HepG2 (cell line): Measurements from ENCODE around the gene SGMS1. TPM values are rescaled to one million over a fixed set of nuclear protein-coding genes. Genes with fewer than 3 reads are reported as not detected.

Experiments
- ARHGAP35 ChIP-seq: sonication (generic); formaldehyde crosslinking; IDR thresholded peaks from 2 replicates; pipeline ENCODE4 v1.9.0; 2022; ENCODE audit warnings: mild to moderate bottlenecking, inconsistent platforms, moderate library complexity, missing genetic modification reagents, borderline replicate concordance
- BRCA1 ChIP-seq: sonication (generic); formaldehyde crosslinking; IDR thresholded peaks from 2 replicates; pipeline ENCODE4 v1.4.0; 2020; ENCODE audit warnings: missing genetic modification reagents
- EP300 ChIP-seq, 3 experiments: sonication (generic) in 1 of 3; formaldehyde crosslinking in 1 of 3; IDR thresholded peaks; 2 replicates each; pipeline versions ENCODE4 v1.5.1 to v1.6.1; 2011 to 2020; ENCODE audit warnings: low read depth in 2 of 3, low read length in 2 of 3, borderline replicate concordance in 1 of 3, improper control_type of control experiment in 1 of 3, mild to moderate bottlenecking in 1 of 3, missing genetic modification reagents in 1 of 3, moderate library complexity in 1 of 3
- GATAD2A ChIP-seq: IDR thresholded peaks from 2 replicates; pipeline ENCODE4 v1.6.1; 2016
- GPN1 ChIP-seq: sonication (generic); formaldehyde crosslinking; IDR thresholded peaks from 2 replicates; pipeline ENCODE4 v1.5.1; 2020; ENCODE audit warnings: missing genetic modification reagents, borderline replicate concordance
- KAT8 ChIP-seq: IDR thresholded peaks from 2 replicates; pipeline ENCODE4 v1.6.1; 2016; ENCODE audit warnings: missing genetic modification reagents, missing compliant biosample characterization
- KDM6A ChIP-seq: IDR thresholded peaks from 2 replicates; pipeline ENCODE4 v1.6.1; 2016; ENCODE audit warnings: low read depth
- KLF13 ChIP-seq: sonication (generic); formaldehyde crosslinking; IDR thresholded peaks from 2 replicates; pipeline ENCODE4 v1.4.0; 2020; ENCODE audit warnings: mild to moderate bottlenecking, missing genetic modification reagents
- KMT2B ChIP-seq: IDR thresholded peaks from 2 replicates; pipeline ENCODE4 v1.6.1; 2016; ENCODE audit warnings: missing genetic modification reagents, missing compliant biosample characterization
- MEF2D ChIP-seq: sonication (generic); formaldehyde crosslinking; IDR thresholded peaks from 2 replicates; pipeline ENCODE4 v1.5.1; 2020; ENCODE audit warnings: mild to moderate bottlenecking, missing genetic modification reagents
- NR2F6 ChIP-seq, 2 experiments: IDR thresholded peaks; 2 replicates each; pipeline ENCODE4 v1.6.1; 2016; ENCODE audit warnings: antibody characterized with exemption in 1 of 2, mild to moderate bottlenecking in 1 of 2
- SNRNP70 ChIP-seq: fragments of 200-400 bp; formaldehyde crosslinking; IDR thresholded peaks from 2 replicates; pipeline ENCODE4 v1.6.1; 2017; ENCODE audit warnings: mild to moderate bottlenecking, low read depth, low read length, moderate library complexity
- TOPORS ChIP-seq: sonication (generic); formaldehyde crosslinking; IDR thresholded peaks from 2 replicates; pipeline ENCODE4 v1.8.0; 2023; ENCODE audit warnings: mild to moderate bottlenecking, missing genetic modification reagents
- ZMYM2 ChIP-seq: sonication (generic); formaldehyde crosslinking; IDR thresholded peaks from 2 replicates; pipeline ENCODE4 v1.8.0; 2022; ENCODE audit warnings: mild to moderate bottlenecking, missing genetic modification reagents
- ZNF276 ChIP-seq: sonication (generic); formaldehyde crosslinking; IDR thresholded peaks from 2 replicates; pipeline ENCODE4 v1.4.0; 2020; ENCODE audit warnings: mild to moderate bottlenecking, low read depth, missing genetic modification reagents
- ZNF280D ChIP-seq: sonication (generic); formaldehyde crosslinking; IDR thresholded peaks from 2 replicates; pipeline ENCODE4 v1.5.1; 2020; ENCODE audit warnings: mild to moderate bottlenecking, missing genetic modification reagents
- ZNF570 ChIP-seq: sonication (generic); formaldehyde crosslinking; IDR thresholded peaks from 2 replicates; pipeline ENCODE4 v1.4.0; 2020; ENCODE audit warnings: mild to moderate bottlenecking, missing genetic modification reagents, borderline replicate concordance
- ZNF644 ChIP-seq: IDR thresholded peaks from 2 replicates; pipeline ENCODE4 v1.6.1; 2016; ENCODE audit warnings: low read depth
- polyA plus RNA-seq, 8 experiments: library from polyadenylated mRNA; depleted of rRNA in 3 of 8; stranded (reverse) in 7 of 8; unstranded in 1 of 8; fragments of >200 nt; fragmentation: Illumina TruSeq in 4 of 8; extraction: Trizol in 4 of 8; gene quantifications; 2 replicates each; pipeline versions ENCODE4 v1.2.1 to v1.2.3, GENCODE V29; 2011 to 2016; ENCODE audit warnings: low read depth in 4 of 8, missing spikeins in 1 of 8, mixed read lengths in 1 of 8; ENCODE audit not compliant: insufficient read depth in 1 of 8
- total RNA-seq, 5 experiments: library from RNA; depleted of rRNA; stranded (reverse); fragments of >200 nt; fragmentation: Illumina TruSeq; extraction: Trizol; gene quantifications; 2 replicates each; pipeline ENCODE4 v1.2.3, GENCODE V29; 2016; ENCODE audit warnings: low read depth in 1 of 5
- TF ChIP-seq, protein P1 (sequence below): sonication (generic); formaldehyde crosslinking; IDR thresholded peaks from 2 replicates; pipeline ENCODE4 v1.4.0; 2020; ENCODE audit warnings: mild to moderate bottlenecking, missing genetic modification reagents
- TF ChIP-seq, protein P2 (sequence below): sonication (generic); formaldehyde crosslinking; IDR thresholded peaks from 2 replicates; pipeline ENCODE4 v1.8.0; 2022; ENCODE audit warnings: missing genetic modification reagents, mild to moderate bottlenecking, inconsistent platforms, borderline replicate concordance
- TF ChIP-seq, protein P3 (sequence below): sonication (generic); formaldehyde crosslinking; IDR thresholded peaks from 2 replicates; pipeline ENCODE4 v1.8.1; 2023; ENCODE audit warnings: mild to moderate bottlenecking, moderate library complexity, missing genetic modification reagents

SGMS1 gene
- total and polyA plus RNA-seq, 2 of the 13 experiments (the other 11 are each of a cell fraction or from before 2014, with no cell fraction given), result 6.5 to 15.1 TPM

GRCh38 chr10:50395271-50395670 lies 228.5 kb downstream of the SGMS1 start (continued):
- TF ChIP-seq, protein P1, sequence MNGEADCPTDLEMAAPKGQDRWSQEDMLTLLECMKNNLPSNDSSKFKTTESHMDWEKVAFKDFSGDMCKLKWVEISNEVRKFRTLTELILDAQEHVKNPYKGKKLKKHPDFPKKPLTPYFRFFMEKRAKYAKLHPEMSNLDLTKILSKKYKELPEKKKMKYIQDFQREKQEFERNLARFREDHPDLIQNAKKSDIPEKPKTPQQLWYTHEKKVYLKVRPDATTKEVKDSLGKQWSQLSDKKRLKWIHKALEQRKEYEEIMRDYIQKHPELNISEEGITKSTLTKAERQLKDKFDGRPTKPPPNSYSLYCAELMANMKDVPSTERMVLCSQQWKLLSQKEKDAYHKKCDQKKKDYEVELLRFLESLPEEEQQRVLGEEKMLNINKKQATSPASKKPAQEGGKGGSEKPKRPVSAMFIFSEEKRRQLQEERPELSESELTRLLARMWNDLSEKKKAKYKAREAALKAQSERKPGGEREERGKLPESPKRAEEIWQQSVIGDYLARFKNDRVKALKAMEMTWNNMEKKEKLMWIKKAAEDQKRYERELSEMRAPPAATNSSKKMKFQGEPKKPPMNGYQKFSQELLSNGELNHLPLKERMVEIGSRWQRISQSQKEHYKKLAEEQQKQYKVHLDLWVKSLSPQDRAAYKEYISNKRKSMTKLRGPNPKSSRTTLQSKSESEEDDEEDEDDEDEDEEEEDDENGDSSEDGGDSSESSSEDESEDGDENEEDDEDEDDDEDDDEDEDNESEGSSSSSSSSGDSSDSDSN, result no peak
- TF ChIP-seq ZNF280D (CRISPR knock-in tag) (peak; percentile 41; the same call in 1 of the 2 replicates), GATAD2A (CRISPR knock-in tag) (peak; percentile 97), EP300 (IDR thresholded peaks at IDR 0.05; ENCODE audit: low read depth in 2 of 2, low read length in 2 of 2) (peak; percentile 27 to 79; a peak in 2 of 4 replicates), EP300 (CRISPR knock-in tag; IDR thresholded peaks at IDR 0.05; ENCODE audit: borderline replicate concordance) (no peak), KLF13 (CRISPR knock-in tag) (no peak), ZMYM2 (no peak), NR2F6 (IDR thresholded peaks at IDR 0.05) (no peak; the same call in 1 of the 2 replicates), NR2F6 (CRISPR knock-in tag; IDR thresholded peaks at IDR 0.05) (0 out of 2 replicates have a peak, but pooled peaks have one; percentile 14), ARHGAP35 (CRISPR knock-in tag) (no peak), BRCA1 (CRISPR knock-in tag) (no peak), ZNF644 (CRISPR knock-in tag) (0 out of 2 replicates have a peak, but pooled peaks have one; percentile 52), KDM6A (CRISPR knock-in tag) (peak; percentile 17; the same call in 1 of the 2 replicates), ZNF276 (CRISPR knock-in tag) (no peak), ZNF570 (CRISPR knock-in tag) (no peak), SNRNP70 (no peak), KMT2B (CRISPR knock-in tag) (no peak), MEF2D (CRISPR knock-in tag) (no peak), KAT8 (CRISPR knock-in tag) (no peak), TOPORS (CRISPR knock-in tag) (no peak), GPN1 (no peak)
- TF ChIP-seq, protein P2, sequence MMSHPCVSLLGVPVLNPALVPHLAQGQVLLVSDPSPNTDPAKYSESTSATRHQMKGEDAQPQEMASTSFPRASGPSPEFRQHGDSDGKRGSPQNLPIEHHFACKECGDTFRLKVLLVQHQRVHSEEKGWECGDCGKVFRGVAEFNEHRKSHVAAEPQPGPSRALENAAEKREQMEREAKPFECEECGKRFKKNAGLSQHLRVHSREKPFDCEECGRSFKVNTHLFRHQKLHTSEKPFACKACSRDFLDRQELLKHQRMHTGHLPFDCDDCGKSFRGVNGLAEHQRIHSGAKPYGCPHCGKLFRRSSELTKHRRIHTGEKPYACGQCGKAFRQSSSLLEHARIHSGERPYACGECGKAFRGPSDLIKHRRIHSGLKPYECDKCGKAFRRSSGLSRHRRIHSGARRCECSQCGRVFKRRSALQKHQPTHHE, result no peak
- TF ChIP-seq, protein P3, sequence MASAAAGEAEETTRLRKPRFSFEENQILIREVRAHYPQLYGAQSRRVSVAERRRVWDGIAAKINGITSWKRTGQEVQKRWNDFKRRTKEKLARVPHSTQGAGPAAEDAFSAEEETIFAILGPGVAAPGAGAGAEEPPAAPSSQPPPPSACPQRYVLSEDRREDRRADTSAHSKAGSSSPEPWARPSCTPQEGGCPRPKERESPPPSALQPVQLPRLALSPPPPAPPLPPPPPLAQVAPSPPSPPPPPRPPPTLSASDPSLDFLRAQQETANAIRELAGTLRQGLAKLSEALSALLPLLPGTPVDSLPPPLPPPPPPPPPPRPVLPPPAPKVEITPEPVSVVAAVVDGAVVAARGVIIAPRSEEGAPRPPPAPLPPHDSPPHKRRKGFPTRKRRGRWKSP (CRISPR knock-in tag), result peak; percentile 36; the same call in 1 of the 2 replicates
